ENCODE results near the gene LRRTM4. TPM values are rescaled to one million over a fixed set of nuclear protein-coding genes. Genes with fewer than 3 reads are reported as not detected.

LRRTM4 gene
- total and polyA plus RNA-seq, 2 experiments from 2014 or later, result 4.5 to 15.4 TPM

- TF ChIP-seq ZNF462 (CRISPR knock-in tag; IDR thresholded peaks at IDR 0.05), result no peak
These were observed 329.3 kb downstream of the LRRTM4 start (continued) for GRCh38 chr2:77192811-77193289.

GRCh38 chr2:77191665-77192064, 330.5 kb downstream of the LRRTM4 start:
- no peaks in the 10 kb centered on the region for H3K36me3 ChIP-seq (ENCODE audit: insufficient read depth)
- H3K27ac Mint-ChIP-seq, result no peak overlapping the region
- no peaks in the 10 kb centered on the region for H3K36me3 Mint-ChIP-seq (ENCODE audit: low read depth)
- no peak for DNase-seq (ENCODE audit: low spot score)
- H3K27ac ChIP-seq (ENCODE audit: low read depth), result no peak overlapping the region
- H3K4me3 Mint-ChIP-seq, result no peak overlapping the region
- no peak overlapping the region for H3K4me3 ChIP-seq
- H3K27me3 ChIP-seq (ENCODE audit: insufficient read depth), result no peaks in the 10 kb centered on the region
- H3F3A ChIP-seq (replicated peaks; ENCODE audit: low read depth), result no peaks in the 10 kb centered on the region
- no peaks in the 10 kb centered on the region for H3K79me2 ChIP-seq (replicated peaks; ENCODE audit: insufficient read depth)
- no peak overlapping the region for H3K4me2 ChIP-seq
- no peaks in the 10 kb centered on the region; the same call in 1 of the 2 replicates for H3K9me2 ChIP-seq (ENCODE audit: insufficient read depth)
- H3K4me1 Mint-ChIP-seq, result no peaks in the 10 kb centered on the region
- no peak for ATAC-seq
- no peaks in the 10 kb centered on the region for H3K27me3 Mint-ChIP-seq (ENCODE audit: insufficient read depth, low read depth, poor library complexity)
- H3K9me3 Mint-ChIP-seq, result no peaks in the 10 kb centered on the region
- no peaks in the 10 kb centered on the region for H3K4me1 ChIP-seq (ENCODE audit: insufficient read depth)
- no peak overlapping the region for H2AFZ ChIP-seq
- no peak for TF ChIP-seq EZH2 (IDR thresholded peaks at IDR 0.05; ENCODE audit: low read depth, unreplicated experiment)
- TF ChIP-seq, protein P1, sequence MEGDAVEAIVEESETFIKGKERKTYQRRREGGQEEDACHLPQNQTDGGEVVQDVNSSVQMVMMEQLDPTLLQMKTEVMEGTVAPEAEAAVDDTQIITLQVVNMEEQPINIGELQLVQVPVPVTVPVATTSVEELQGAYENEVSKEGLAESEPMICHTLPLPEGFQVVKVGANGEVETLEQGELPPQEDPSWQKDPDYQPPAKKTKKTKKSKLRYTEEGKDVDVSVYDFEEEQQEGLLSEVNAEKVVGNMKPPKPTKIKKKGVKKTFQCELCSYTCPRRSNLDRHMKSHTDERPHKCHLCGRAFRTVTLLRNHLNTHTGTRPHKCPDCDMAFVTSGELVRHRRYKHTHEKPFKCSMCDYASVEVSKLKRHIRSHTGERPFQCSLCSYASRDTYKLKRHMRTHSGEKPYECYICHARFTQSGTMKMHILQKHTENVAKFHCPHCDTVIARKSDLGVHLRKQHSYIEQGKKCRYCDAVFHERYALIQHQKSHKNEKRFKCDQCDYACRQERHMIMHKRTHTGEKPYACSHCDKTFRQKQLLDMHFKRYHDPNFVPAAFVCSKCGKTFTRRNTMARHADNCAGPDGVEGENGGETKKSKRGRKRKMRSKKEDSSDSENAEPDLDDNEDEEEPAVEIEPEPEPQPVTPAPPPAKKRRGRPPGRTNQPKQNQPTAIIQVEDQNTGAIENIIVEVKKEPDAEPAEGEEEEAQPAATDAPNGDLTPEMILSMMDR (conservative IDR thresholded peaks at IDR 0.05; ENCODE audit: low read depth in 2 of 2), result no peak
- no peak for TF ChIP-seq ZNF114 (CRISPR knock-in tag; IDR thresholded peaks at IDR 0.05)
- TF ChIP-seq ZNF462 (CRISPR knock-in tag; IDR thresholded peaks at IDR 0.05), result no peak
- TF ChIP-seq JUNB (IDR thresholded peaks at IDR 0.05; ENCODE audit: unreplicated experiment), result no peak
- no peaks in the 10 kb centered on the region for H4K20me1 ChIP-seq (replicated peaks; ENCODE audit: insufficient read depth)
